Neural cell (in vitro differentiated cells): ENCODE results near the gene TPP1. TPM values are rescaled to one million over a fixed set of nuclear protein-coding genes. Genes with fewer than 3 reads are reported as not detected.

Experiments used
- H2AFZ ChIP-seq: fragments of 200-600, 300-800 bp; sonication (generic), shearing (Covaris generic); 2 replicates; pipeline ENCODE4 v1.6.0; 2014; ENCODE audit warnings: low read depth, mild to moderate bottlenecking, antibody characterized with exemption, low read length, moderate library complexity
- H3F3A ChIP-seq: fragments of 200-600 bp; shearing (Covaris generic); 2 replicates; pipeline ENCODE4 v1.6.1; 2016; ENCODE audit warnings: mild to moderate bottlenecking, moderate library complexity, mixed read lengths, antibody characterized with exemption, low read length; ENCODE audit not compliant: insufficient read depth, poor library complexity, severe bottlenecking
- H3K27ac ChIP-seq: fragments of 200-600, 300-800 bp; sonication (generic), shearing (Covaris generic); 2 replicates; pipeline ENCODE4 v1.5.1; 2014; ENCODE audit warnings: mild to moderate bottlenecking, low read length, moderate library complexity
- H3K27me3 ChIP-seq: fragments of 300-800, 200-600 bp; sonication (generic), shearing (Covaris generic); 2 replicates; pipeline ENCODE4 v1.6.0; 2014; ENCODE audit warnings: mild to moderate bottlenecking, low read depth, low read length, moderate library complexity; ENCODE audit not compliant: insufficient read depth
- H3K36me3 ChIP-seq: fragments of 300-800, 200-600 bp; sonication (generic), shearing (Covaris generic); 2 replicates; pipeline ENCODE4 v1.5.1; 2014; ENCODE audit warnings: mild to moderate bottlenecking, antibody characterized with exemption, low read length, moderate library complexity; ENCODE audit not compliant: insufficient read depth
- H3K4me2 ChIP-seq: fragments of 300-800, 200-600 bp; sonication (generic), shearing (Covaris generic); 2 replicates; pipeline ENCODE4 v1.6.0; 2014; ENCODE audit warnings: mild to moderate bottlenecking, low read length
- H3K4me3 ChIP-seq: fragments of 300-800, 200-600 bp; sonication (generic), shearing (Covaris generic); 2 replicates; pipeline ENCODE4 v1.5.1; 2014; ENCODE audit warnings: mild to moderate bottlenecking, low read length, moderate library complexity
- H3K79me2 ChIP-seq: fragments of 200-600 bp; shearing (Covaris generic); replicated peaks from 2 replicates; pipeline ENCODE4 v1.6.0; 2014; ENCODE audit warnings: mild to moderate bottlenecking, low read length, moderate library complexity; ENCODE audit not compliant: insufficient read depth
- H3K9ac ChIP-seq: fragments of 300-800, 200-600 bp; sonication (generic), shearing (Covaris generic); 2 replicates; pipeline ENCODE4 v1.6.1; 2016; ENCODE audit warnings: mild to moderate bottlenecking, low read length, mixed read lengths
- H3K9me2 ChIP-seq: fragments of 200-600 bp; shearing (Covaris generic); 2 replicates; pipeline ENCODE4 v1.6.1; 2016; ENCODE audit warnings: mild to moderate bottlenecking, low read length, mixed read lengths; ENCODE audit not compliant: insufficient read depth
- H3K9me3 ChIP-seq: fragments of 200-600, 300-800 bp; sonication (generic), shearing (Covaris generic); 2 replicates; pipeline ENCODE4 v1.6.1; 2016; ENCODE audit warnings: mild to moderate bottlenecking, mixed run types, low read length, moderate library complexity, mixed read lengths
- H4K20me1 ChIP-seq: fragments of 200-600 bp; shearing (Covaris generic); 2 replicates; pipeline ENCODE4 v1.6.1; 2016; ENCODE audit warnings: mild to moderate bottlenecking, mixed run types; ENCODE audit not compliant: insufficient read depth
- CTCF ChIP-seq: fragments of 450-650 bp; IDR thresholded peaks from 2 replicates; pipeline ENCODE4 v1.5.1; 2014; ENCODE audit warnings: antibody characterized with exemption, mild to moderate bottlenecking, moderate library complexity; ENCODE audit not compliant: poor library complexity, severe bottlenecking
- EP300 ChIP-seq: fragments of 450-650 bp; conservative IDR thresholded peaks from 2 replicates; pipeline ENCODE4 v1.6.1; 2014; ENCODE audit warnings: antibody characterized with exemption, mild to moderate bottlenecking, moderate library complexity; ENCODE audit not compliant: poor library complexity, severe bottlenecking
- EZH2 ChIP-seq: fragments of 200-600, 300-800 bp; shearing (Covaris generic), sonication (generic); IDR thresholded peaks from 2 replicates; pipeline ENCODE4 v1.6.1; 2014; ENCODE audit warnings: antibody characterized with exemption, low read length, borderline replicate concordance, mild to moderate bottlenecking; ENCODE audit not compliant: insufficient read depth, poor library complexity, severe bottlenecking
- MXI1 ChIP-seq: fragments of 450-650 bp; conservative IDR thresholded peaks from 2 replicates; pipeline ENCODE4 v1.6.1; 2014; ENCODE audit warnings: antibody characterized with exemption, mild to moderate bottlenecking; ENCODE audit not compliant: poor library complexity, severe bottlenecking
- POLR2AphosphoS5 ChIP-seq: IDR thresholded peaks from 2 replicates; pipeline ENCODE4 v1.6.1; 2012
- RAD21 ChIP-seq: fragments of 450-650 bp; conservative IDR thresholded peaks from 2 replicates; pipeline ENCODE4 v1.6.1; 2014; ENCODE audit warnings: antibody characterized with exemption, mild to moderate bottlenecking, moderate library complexity
- SMC3 ChIP-seq: fragments of 450-650 bp; conservative IDR thresholded peaks from 2 replicates; pipeline ENCODE4 v1.6.1; 2014; ENCODE audit warnings: antibody characterized with exemption, mild to moderate bottlenecking, moderate library complexity; ENCODE audit not compliant: poor library complexity
- TAF1 ChIP-seq: IDR thresholded peaks from 2 replicates; pipeline ENCODE4 v1.6.1; 2012; ENCODE audit warnings: low read depth
- polyA plus RNA-seq: library from polyadenylated mRNA; depleted of rRNA; stranded (reverse); fragments of >200 nt; gene quantifications from 2 replicates; pipeline ENCODE4 v1.2.3, GENCODE V29; 2014
- TF ChIP-seq, protein P1 (sequence below): IDR thresholded peaks from 2 replicates; pipeline ENCODE4 v1.6.1; 2012; ENCODE audit warnings: borderline replicate concordance

TPP1 gene
- polyA plus RNA-seq, 1 donor from 2014 or later, result 3.8 TPM

- H3K9me2 ChIP-seq, result no peaks in the 10 kb centered on the region
- no peak overlapping the region for H3K27ac ChIP-seq
- no peak overlapping the region for H3K4me3 ChIP-seq
- H3K79me2 ChIP-seq, result no peaks in the 10 kb centered on the region
- H3K4me2 ChIP-seq, result no peak overlapping the region
- no peak overlapping the region for H2AFZ ChIP-seq
- no peaks in the 10 kb centered on the region for H3K9me3 ChIP-seq
- no peaks in the 10 kb centered on the region for H3F3A ChIP-seq
- H3K27me3 ChIP-seq, result no peaks in the 10 kb centered on the region
- H4K20me1 ChIP-seq, result no peaks in the 10 kb centered on the region
- H3K9ac ChIP-seq, result no peak overlapping the region
- TF ChIP-seq POLR2AphosphoS5 (no peak), MXI1 (no peak), EP300 (no peak), CTCF (no peak), RAD21 (no peak)
- TF ChIP-seq, protein P1, sequence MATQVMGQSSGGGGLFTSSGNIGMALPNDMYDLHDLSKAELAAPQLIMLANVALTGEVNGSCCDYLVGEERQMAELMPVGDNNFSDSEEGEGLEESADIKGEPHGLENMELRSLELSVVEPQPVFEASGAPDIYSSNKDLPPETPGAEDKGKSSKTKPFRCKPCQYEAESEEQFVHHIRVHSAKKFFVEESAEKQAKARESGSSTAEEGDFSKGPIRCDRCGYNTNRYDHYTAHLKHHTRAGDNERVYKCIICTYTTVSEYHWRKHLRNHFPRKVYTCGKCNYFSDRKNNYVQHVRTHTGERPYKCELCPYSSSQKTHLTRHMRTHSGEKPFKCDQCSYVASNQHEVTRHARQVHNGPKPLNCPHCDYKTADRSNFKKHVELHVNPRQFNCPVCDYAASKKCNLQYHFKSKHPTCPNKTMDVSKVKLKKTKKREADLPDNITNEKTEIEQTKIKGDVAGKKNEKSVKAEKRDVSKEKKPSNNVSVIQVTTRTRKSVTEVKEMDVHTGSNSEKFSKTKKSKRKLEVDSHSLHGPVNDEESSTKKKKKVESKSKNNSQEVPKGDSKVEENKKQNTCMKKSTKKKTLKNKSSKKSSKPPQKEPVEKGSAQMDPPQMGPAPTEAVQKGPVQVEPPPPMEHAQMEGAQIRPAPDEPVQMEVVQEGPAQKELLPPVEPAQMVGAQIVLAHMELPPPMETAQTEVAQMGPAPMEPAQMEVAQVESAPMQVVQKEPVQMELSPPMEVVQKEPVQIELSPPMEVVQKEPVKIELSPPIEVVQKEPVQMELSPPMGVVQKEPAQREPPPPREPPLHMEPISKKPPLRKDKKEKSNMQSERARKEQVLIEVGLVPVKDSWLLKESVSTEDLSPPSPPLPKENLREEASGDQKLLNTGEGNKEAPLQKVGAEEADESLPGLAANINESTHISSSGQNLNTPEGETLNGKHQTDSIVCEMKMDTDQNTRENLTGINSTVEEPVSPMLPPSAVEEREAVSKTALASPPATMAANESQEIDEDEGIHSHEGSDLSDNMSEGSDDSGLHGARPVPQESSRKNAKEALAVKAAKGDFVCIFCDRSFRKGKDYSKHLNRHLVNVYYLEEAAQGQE, result no peak
- H3K36me3 ChIP-seq, result peaks cover 7% of the 10 kb centered on the region
Observed at GRCh38 chr11:6623391-6624363, 4.5 kb upstream of the TPP1 start.

- H3K27ac ChIP-seq, result no peak overlapping the region
- no peak overlapping the region for H2AFZ ChIP-seq
- H3K9ac ChIP-seq, result no peak overlapping the region
- no peaks in the 10 kb centered on the region for H4K20me1 ChIP-seq
- no peak overlapping the region for H3K4me3 ChIP-seq
- no peaks in the 10 kb centered on the region for H3K79me2 ChIP-seq
- no peaks in the 10 kb centered on the region for H3K9me2 ChIP-seq
- H3K36me3 ChIP-seq, result peaks cover 7% of the 10 kb centered on the region
- H3F3A ChIP-seq, result no peaks in the 10 kb centered on the region
- no peaks in the 10 kb centered on the region for H3K27me3 ChIP-seq
- H3K4me2 ChIP-seq, result no peak overlapping the region
- TF ChIP-seq SMC3, result no peak
- no peak for TF ChIP-seq RAD21
- no peak for TF ChIP-seq EZH2
- TF ChIP-seq POLR2AphosphoS5, result no peak
- no peak for TF ChIP-seq MXI1
- TF ChIP-seq, protein P1, result no peak
- TF ChIP-seq TAF1, result no peak
- no peak for TF ChIP-seq CTCF
- no peak for TF ChIP-seq EP300
- no peaks in the 10 kb centered on the region for H3K9me3 ChIP-seq
Observed at GRCh38 chr11:6622261-6623171, 3.3 kb upstream of the TPP1 start.
